ENCODE results near the gene ARHGEF2.

Gene ARHGEF2

DNA sequence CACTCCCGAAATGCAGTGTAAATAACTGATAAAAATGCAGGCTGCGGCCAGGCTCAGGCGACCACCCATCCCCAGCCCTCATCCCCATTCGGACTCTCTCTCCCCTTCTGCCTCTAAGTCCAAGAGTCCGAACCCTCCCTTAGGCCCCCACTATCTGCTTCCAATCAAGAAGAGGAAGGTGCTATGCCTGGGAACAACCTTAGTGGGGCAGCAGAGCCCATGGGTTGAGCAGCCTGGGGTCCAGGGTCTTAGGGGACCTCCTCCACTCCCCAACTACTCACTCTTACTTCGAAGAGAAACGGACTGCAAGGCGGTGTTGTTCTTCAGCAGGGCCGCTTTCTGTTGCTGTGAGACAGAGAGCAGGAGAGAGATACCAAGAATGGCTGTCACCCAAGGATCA, 12.2 kb downstream of the ARHGEF2 start:
- no peak for DNase-seq (ENCODE audit: low read depth in 1 of 2, low spot score in 1 of 2)

DNA sequence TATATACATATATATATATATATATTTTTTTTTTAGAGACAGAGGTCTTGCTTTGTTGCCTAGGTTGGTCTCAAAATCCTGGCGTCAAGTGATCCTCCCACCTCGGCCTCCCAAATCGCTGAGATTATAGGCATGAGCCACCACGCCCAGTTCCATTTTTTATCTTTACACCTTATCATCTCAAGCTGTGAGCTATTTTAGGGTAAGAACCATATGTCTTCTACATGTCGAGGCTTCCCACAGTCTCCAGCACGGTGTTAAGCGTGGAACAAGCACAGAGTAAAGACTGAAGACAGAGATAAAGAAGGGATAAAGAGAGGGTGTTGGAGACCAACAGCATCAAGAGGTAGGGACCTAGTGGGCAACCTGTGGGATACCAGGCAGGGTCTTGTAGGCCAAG, 14.2 kb downstream of the ARHGEF2 start:
- H3K27me3 ChIP-seq (ENCODE audit: insufficient read depth, poor library complexity, severe bottlenecking), result no peaks in the 10 kb centered on the region

More for the DNA sequence above, 12.2 kb downstream of the ARHGEF2 start:
- Histone ChIP-seq H3K27ac (replicated peaks) (peak overlapping the region; percentile 76), H3K27me3 (ENCODE audit: insufficient read depth, poor library complexity, severe bottlenecking) (no peaks in the 10 kb centered on the region), H3K4me3 (replicated peaks; ENCODE audit: insufficient read depth, low read length) (no peak overlapping the region)
- TF ChIP-seq, protein P1, sequence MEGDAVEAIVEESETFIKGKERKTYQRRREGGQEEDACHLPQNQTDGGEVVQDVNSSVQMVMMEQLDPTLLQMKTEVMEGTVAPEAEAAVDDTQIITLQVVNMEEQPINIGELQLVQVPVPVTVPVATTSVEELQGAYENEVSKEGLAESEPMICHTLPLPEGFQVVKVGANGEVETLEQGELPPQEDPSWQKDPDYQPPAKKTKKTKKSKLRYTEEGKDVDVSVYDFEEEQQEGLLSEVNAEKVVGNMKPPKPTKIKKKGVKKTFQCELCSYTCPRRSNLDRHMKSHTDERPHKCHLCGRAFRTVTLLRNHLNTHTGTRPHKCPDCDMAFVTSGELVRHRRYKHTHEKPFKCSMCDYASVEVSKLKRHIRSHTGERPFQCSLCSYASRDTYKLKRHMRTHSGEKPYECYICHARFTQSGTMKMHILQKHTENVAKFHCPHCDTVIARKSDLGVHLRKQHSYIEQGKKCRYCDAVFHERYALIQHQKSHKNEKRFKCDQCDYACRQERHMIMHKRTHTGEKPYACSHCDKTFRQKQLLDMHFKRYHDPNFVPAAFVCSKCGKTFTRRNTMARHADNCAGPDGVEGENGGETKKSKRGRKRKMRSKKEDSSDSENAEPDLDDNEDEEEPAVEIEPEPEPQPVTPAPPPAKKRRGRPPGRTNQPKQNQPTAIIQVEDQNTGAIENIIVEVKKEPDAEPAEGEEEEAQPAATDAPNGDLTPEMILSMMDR (IDR thresholded peaks at IDR 0.05; ENCODE audit: insufficient read depth, low read length), result no peak
- TF ChIP-seq, protein P2, sequence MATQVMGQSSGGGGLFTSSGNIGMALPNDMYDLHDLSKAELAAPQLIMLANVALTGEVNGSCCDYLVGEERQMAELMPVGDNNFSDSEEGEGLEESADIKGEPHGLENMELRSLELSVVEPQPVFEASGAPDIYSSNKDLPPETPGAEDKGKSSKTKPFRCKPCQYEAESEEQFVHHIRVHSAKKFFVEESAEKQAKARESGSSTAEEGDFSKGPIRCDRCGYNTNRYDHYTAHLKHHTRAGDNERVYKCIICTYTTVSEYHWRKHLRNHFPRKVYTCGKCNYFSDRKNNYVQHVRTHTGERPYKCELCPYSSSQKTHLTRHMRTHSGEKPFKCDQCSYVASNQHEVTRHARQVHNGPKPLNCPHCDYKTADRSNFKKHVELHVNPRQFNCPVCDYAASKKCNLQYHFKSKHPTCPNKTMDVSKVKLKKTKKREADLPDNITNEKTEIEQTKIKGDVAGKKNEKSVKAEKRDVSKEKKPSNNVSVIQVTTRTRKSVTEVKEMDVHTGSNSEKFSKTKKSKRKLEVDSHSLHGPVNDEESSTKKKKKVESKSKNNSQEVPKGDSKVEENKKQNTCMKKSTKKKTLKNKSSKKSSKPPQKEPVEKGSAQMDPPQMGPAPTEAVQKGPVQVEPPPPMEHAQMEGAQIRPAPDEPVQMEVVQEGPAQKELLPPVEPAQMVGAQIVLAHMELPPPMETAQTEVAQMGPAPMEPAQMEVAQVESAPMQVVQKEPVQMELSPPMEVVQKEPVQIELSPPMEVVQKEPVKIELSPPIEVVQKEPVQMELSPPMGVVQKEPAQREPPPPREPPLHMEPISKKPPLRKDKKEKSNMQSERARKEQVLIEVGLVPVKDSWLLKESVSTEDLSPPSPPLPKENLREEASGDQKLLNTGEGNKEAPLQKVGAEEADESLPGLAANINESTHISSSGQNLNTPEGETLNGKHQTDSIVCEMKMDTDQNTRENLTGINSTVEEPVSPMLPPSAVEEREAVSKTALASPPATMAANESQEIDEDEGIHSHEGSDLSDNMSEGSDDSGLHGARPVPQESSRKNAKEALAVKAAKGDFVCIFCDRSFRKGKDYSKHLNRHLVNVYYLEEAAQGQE (IDR thresholded peaks at IDR 0.05; ENCODE audit: insufficient replicate concordance, low read depth), result no peak
- no peak for TF ChIP-seq GABPA (IDR thresholded peaks at IDR 0.05; ENCODE audit: low read depth)
- no peak for TF ChIP-seq SPI1 (IDR thresholded peaks at IDR 0.05; ENCODE audit: borderline replicate concordance, low read depth)
- no peak for TF ChIP-seq POLR2AphosphoS5 (IDR thresholded peaks at IDR 0.05; ENCODE audit: low read depth)

DNA sequence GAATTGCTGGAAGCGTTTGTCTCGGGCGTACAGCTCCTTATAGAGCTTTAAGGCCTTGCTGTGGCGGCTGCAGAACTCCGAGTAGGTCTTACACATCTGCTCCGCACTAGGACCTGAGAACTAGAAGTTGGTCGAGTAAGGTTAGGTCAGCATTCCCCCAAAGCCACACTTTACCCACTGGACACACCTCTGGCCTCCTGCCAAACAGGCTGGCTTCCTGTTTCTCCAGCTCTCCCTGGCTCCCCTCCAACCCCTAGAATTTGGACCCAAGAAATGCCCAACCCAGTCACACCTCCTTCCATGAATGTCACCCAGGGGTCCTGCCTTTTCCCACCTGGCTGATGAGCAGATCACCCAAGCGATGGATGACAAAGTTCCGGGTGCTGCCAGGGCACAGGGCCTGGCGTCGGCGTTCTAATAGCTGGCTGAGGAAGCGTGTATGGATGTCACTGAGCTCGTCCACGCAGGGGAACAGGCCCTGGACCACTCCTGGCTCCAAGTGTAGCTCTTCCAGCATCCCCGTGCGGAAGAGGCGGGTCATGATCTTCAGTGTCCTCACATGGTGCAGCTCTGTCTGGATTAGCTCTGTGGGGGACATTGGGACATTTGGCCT, 15.6 kb downstream of the ARHGEF2 start:
- Histone ChIP-seq H3K27me3 (ENCODE audit: insufficient read depth, poor library complexity, severe bottlenecking) (no peaks in the 10 kb centered on the region), H3K4me3 (replicated peaks; ENCODE audit: insufficient read depth, low read length) (no peak overlapping the region), H3K27ac (replicated peaks) (no peak overlapping the region; the same call in 1 of the 2 replicates)
- DNase-seq (ENCODE audit: low read depth in 1 of 2, low spot score in 1 of 2), result no peak
- TF ChIP-seq, protein P2 (IDR thresholded peaks at IDR 0.05; ENCODE audit: insufficient replicate concordance, low read depth), result no peak
- TF ChIP-seq, protein P1 (IDR thresholded peaks at IDR 0.05; ENCODE audit: insufficient read depth, low read length), result no peak
- no peak for TF ChIP-seq GABPA (IDR thresholded peaks at IDR 0.05; ENCODE audit: low read depth)
- 0 out of 2 replicates have a peak, but pooled peaks have one; percentile 3 for TF ChIP-seq SPI1 (IDR thresholded peaks at IDR 0.05; ENCODE audit: borderline replicate concordance, low read depth)

More for the DNA sequence above, 14.2 kb downstream of the ARHGEF2 start:
- DNase-seq (ENCODE audit: low read depth in 1 of 2, low spot score in 1 of 2), result no peak
- TF ChIP-seq GABPA (IDR thresholded peaks at IDR 0.05; ENCODE audit: low read depth), result no peak
- TF ChIP-seq POLR2AphosphoS5 (IDR thresholded peaks at IDR 0.05; ENCODE audit: low read depth), result no peak
- TF ChIP-seq, protein P2 (IDR thresholded peaks at IDR 0.05; ENCODE audit: insufficient replicate concordance, low read depth), result no peak
- TF ChIP-seq, protein P1 (IDR thresholded peaks at IDR 0.05; ENCODE audit: insufficient read depth, low read length), result no peak
- TF ChIP-seq SPI1 (IDR thresholded peaks at IDR 0.05; ENCODE audit: borderline replicate concordance, low read depth), result no peak
- Histone ChIP-seq H3K27ac (replicated peaks) (no peak overlapping the region), H3K4me3 (replicated peaks; ENCODE audit: insufficient read depth, low read length) (no peak overlapping the region)
